HS-27A (cell line): ENCODE results near the gene PIAS1.
"Not testable (repeated sequence)": the region's sequence is repeated elsewhere in the genome, so short reads cannot be mapped to it uniquely, and the experiment has no call there.

ENCODE experiments used
- DNase-seq: peaks from one replicate; pipeline ENCODE4 v3.0.0-alpha.2; 2012; ENCODE audit warnings: low read depth, missing footprints

PIAS1 gene

GRCh38 chr15:68218847-68219798, 165.0 kb downstream of the PIAS1 start:
- no peak for DNase-seq

DNA sequence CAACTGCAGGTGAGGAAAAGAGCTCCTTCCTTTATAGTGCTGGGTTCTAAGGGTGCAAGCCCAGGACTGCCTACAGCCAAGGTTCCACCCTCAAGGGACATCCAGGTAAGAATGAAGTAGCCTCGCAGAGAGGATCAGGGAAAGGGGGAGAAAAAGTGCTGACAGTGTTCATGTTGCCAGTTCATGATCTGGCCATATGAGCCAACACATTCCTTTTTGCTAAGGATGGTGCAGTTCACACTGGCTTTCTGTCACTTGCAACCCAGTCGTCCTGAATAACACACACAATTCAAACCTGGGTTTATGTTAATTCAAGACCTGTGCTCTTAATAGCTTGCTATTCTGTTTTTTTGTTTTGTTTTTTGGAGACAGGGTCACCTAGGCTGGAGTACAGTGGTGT, 166.4 kb downstream of the PIAS1 start:
- DNase-seq: no peak

DNA sequence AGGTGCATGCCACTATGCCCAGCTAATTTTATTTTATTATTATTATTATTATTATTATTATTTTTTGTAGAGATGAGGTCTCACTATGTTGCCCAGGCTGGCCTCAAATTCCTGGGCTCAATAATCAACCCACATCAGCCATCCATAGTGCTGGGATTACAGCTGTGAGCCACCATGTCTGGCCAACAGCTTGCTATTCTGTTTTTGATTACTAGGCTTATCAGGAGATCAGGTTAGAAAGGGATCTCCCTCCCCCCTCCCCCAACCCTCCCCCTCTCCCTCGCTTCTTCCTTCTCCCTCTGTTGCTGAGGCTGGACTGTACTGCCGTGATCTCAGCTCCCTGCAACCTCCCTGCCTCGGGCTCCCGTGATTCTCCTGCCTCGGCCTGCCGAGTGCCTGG, 166.9 kb downstream of the PIAS1 start:
- DNase-seq: no peak

DNA sequence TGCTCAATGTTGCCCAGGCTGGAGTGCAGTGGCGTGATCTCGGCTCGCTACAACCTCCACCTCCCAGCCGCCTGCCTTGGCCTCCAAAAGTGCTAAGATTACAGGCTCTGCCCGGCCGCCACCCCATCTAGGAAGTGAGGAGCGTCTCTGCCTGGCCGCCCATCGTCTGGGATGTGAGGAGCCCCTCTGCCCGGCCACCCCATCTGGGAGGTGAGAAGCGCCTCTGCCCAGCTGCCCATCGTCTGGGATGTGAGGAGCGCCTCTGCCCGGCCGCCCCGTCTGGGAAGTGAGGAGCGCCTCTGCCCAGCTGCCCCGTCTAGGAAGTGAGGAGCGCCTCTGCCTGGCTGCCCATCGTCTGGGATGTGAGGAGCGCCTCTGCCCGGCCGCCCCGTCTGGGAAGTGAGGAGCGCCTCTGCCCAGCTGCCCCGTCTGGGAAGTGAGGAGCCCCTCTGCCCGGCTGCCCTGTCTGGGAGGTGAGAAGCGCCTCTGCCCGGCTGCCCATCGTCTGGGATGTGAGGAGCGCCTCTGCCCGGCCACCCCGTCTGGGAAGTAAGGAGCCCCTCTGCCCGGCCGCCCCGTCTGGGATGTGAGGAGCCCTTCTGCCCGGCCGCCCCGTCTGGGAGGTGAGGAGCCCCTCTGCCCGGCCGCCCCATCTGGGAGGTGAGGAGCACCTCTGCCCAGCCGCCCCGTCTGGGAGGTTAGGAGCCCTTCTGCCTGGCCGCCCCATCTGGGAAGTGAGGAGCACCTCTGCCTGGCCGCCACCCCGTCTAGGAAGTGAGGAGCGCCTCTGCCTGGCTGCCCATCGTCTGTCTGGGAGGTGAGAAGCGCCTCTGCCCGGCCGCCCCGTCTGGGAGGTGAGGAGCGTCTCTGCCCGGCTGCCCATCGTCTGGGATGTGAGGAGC, 167.7 kb downstream of the PIAS1 start:
- DNase-seq: not testable (repeated sequence)

DNA sequence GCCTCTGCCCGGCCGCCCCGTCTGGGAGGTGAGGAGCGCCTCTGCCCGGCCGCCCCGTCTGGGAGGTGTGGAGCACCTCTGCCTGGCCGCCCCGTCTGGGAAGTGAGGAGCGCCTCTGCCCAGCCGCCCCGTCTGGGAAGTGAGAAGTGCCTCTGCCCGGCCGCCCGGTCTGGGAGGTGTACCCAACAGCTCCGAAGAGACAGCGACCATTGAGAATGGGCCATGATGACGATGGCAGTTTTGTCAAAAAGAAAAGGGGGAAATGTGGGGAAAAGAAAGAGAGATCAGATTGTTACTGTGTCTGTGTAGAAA, 168.3 kb downstream of the PIAS1 start:
- not testable (repeated sequence) for DNase-seq

GRCh38 chr15:68223171-68223570, 169.1 kb downstream of the PIAS1 start:
- no peak for DNase-seq

DNA sequence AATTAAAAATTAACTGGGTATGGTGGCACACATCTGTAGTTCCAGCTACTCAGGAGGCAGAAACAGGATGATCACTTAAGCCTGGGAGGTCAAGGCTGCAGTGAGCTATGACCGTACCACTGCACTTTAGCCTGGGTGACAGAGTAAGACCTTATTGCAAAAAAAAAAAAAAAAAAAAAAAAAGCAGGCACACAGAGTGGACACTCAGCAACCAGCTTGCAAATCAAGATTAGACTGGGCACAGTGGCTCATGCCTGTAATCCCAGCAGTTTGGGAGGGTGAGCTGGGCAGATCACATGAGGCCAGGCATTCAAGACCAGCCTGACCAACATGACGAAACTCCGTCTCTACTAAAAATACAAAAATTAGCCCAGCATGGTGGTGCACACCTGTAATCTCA, 170.0 kb downstream of the PIAS1 start:
- no peak for DNase-seq

GRCh38 chr15:68224546-68225250, 170.6 kb downstream of the PIAS1 start:
- DNase-seq: no peak

DNA sequence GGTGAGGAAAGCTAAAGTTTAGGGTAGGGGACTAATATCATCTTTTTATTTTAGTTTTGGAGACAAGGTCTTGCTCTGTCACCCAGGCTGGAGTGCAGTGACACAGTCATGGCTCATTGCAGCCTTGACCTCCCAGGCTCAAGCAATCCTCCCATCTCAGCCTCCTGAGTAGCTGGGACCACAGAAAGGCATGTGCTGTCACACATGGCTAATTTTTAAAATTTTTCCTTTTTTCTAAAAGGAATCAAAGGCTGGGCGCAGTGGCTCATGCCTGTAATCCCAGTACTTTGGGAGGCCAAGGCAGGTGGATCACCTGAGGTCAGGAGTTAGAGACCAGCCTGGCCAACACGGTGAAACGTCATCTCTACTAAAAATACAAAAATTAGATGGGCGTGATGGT, 171.3 kb downstream of the PIAS1 start:
- not testable (repeated sequence) for DNase-seq

DNA sequence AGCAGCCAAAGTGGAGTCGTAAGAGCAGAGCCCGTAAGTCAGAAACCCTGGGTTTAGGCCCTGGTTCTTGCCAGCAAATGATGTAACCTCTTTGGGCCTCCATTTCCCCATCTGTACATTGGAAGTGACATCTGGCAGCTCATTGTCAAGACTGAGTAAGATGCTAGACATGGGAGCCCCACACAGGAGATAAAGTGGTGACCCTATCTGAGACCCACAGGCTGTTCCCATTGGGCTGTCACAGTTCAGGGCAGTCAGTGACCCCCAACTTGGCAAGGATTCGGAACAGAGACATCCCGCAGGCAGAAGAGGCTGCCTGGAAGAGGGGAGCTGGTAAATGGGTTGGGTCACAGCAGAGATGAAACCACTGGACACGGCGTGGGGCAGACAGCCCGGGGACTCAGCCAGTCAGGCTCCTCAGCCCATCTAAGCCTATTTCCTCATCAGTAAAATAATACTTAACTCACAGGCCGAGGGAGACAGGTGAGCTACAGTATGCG, 173.6 kb downstream of the PIAS1 start:
- DNase-seq: no peak

DNA sequence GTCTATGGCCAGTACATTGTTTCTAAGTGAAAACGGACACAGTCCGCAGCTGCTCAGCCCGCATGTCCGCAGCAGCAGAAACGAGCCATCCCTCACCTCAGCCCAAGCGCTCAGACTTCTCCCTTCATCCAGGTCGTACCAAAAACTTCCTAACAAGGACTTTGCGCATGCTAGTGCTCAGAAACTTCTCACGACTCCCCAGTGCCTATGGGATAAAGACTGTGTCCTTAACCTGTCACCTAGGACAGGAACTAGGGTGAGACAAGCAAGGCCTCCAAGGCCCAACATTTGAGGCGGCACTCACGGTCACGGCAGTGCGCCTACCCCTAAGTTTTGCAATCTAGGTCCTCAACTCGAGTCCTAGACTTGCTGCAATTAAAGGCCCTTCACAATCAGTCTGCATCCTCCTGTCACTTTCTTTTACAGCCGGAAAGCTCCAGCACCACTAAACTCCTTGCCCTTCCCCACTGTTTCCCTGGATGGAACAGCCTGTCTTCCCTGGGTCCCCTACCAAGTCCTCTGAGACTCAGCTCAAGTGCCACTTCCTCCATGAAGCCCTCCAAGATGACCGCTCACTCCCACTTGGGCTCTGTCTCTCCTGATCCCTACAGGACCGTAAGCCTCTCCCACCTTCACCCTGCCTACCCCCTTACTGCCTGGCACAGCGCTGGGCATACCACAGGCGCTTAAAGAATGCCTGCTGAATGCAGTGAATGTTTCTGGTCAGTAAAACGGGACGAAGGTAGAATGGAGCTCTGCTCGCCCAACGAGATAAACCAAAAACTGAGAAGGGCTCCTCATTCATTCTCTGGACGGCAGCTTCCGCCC, 174.2 kb downstream of the PIAS1 start:
- peak; percentile 27 for DNase-seq

GRCh38 chr15:68228971-68229385, 174.9 kb downstream of the PIAS1 start:
- DNase-seq: peak; percentile 29

- peak; percentile 69 for DNase-seq
These were observed 175.5 kb downstream of the PIAS1 start, which contains the start of gene CLN6 for GRCh38 chr15:68229386-68230156. CLN6 (minus strand) TSS chr15:68229728; CDS start chr15:68229584, 144 bp downstream.

- DNase-seq: no peak
These were observed 176.3 kb downstream of the PIAS1 start for GRCh38 chr15:68230157-68231100.

GRCh38 chr15:68231102-68231818, 177.1 kb downstream of the PIAS1 start:
- DNase-seq: no peak

DNA sequence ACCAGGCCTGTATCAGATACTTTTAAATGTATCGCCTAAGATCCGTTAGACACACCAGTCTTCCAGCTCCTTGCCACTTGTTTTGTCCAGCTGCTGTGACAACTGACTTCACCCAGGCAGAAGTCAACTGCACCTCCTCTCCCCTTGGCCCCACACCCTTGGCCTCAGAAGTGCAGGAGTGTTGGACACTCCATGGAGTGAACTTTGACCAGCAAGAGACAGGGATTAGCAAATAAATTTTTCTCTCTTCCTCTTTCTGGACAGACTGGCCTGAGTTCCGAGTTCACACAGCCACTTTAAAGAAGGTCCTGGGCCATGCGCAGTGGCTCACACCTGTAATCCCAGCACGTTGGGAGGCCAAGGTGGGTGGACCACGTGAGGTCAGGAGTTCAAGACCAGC, 178.3 kb downstream of the PIAS1 start:
- no peak for DNase-seq

DNA sequence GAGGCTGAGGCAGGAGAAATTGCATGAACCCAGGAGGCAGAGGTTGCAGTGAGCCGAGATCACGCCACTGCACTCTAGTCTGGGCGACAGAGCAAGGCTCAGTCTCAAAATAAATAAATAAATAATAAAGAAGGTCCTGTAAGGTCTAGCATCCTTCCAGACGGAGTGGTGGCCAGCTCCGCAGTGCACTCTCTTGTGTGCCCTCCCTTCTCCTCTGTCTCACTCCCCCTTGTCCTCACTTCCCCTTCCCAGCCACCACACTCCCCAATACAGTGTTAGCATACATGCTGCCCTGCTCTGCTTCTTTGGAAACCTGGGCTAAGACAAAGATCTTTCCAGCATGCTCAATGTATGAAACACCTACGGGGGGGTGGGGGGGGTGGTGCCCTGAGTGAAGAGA, 178.8 kb downstream of the PIAS1 start:
- DNase-seq: no peak

- DNase-seq: no peak
These were observed 179.9 kb downstream of the PIAS1 start for GRCh38 chr15:68234060-68234459.
